Transverse colon (tissue), 4 donors: Measurements from ENCODE around the gene PCDHGA9. TPM values are rescaled to one million over a fixed set of nuclear protein-coding genes. Genes with fewer than 3 reads are reported as not detected.
"Not testable (repeated sequence)": the region's sequence is repeated elsewhere in the genome, so short reads cannot be mapped to it uniquely, and the experiment has no call there.

Experiments
- DNase-seq: peaks from one replicate; pipeline ENCODE4 v3.0.0-alpha.2; 2019
- H3K27ac ChIP-seq, 4 donors: fragments of 200-600 bp; sonication (generic); 2 replicates each; pipeline ENCODE4 v1.5.1; 2016 to 2018; ENCODE audit warnings: inconsistent platforms in 4 of 4
- H3K27me3 ChIP-seq: fragments of 200-600 bp; sonication (generic); 2 replicates; pipeline ENCODE4 v1.5.1; 2017; ENCODE audit warnings: inconsistent platforms
- H3K36me3 ChIP-seq, 4 donors: fragments of 200-600 bp; sonication (generic); 2 replicates each; pipeline ENCODE4 v1.5.1; 2017 to 2019; ENCODE audit warnings: inconsistent platforms in 4 of 4
- H3K4me1 ChIP-seq, 4 donors: fragments of 200-600 bp; sonication (generic); 2 replicates each; pipeline ENCODE4 v1.5.1; 2017 to 2020; ENCODE audit warnings: inconsistent platforms in 4 of 4
- H3K4me3 ChIP-seq, 4 donors: fragments of 200-600 bp; sonication (generic); 1 replicate in 1 of 4; 2 replicates in 3 of 4; pipeline versions ENCODE4 v1.5.1 to v1.6.1; 2017 to 2019; ENCODE audit warnings: inconsistent platforms in 4 of 4
- H3K9me3 ChIP-seq, 2 donors: fragments of 200-600 bp; sonication (generic); 2 replicates each; pipeline ENCODE4 v1.5.1; 2017 to 2019; ENCODE audit warnings: inconsistent platforms in 2 of 2
- EP300 ChIP-seq: sonication (generic); formaldehyde crosslinking; IDR thresholded peaks from one replicate; pipeline ENCODE4 v1.6.1; 2017; ENCODE audit warnings: antibody characterized with exemption, low read depth
- POLR2A ChIP-seq: fragments of 450-650 bp; IDR thresholded peaks from one replicate; pipeline ENCODE4 v1.6.1; 2016; ENCODE audit warnings: antibody characterized with exemption, mild to moderate bottlenecking, moderate library complexity
- POLR2AphosphoS5 ChIP-seq, 3 donors: sonication (generic); formaldehyde crosslinking; IDR thresholded peaks; one replicate each; pipeline ENCODE4 v1.6.1; 2016; ENCODE audit warnings: antibody characterized with exemption in 3 of 3
- WGBS, 2 donors: methylation state at CpG; one replicate each; pipeline ENCODE4 v1.1.5; 2018; ENCODE audit warnings: low coverage in 1 of 2; 5-methylcytosine and 5-hydroxymethylcytosine counted together
- in situ Hi-C, 4 donors: fragments of 200-750 bp; cut with MboI; loops; one replicate each; pipeline versions ENCODE4 v1.15.0 to v1.15.1; 2017; ENCODE audit warnings: low sequenced_read_pairs in 3 of 4, low pct_ligation_motif_present in 1 of 4, low pct_unique_long_range_greater_than_20kb in 1 of 4
- intact Hi-C: fragments of 100-400 bp; cut with DNase I; formaldehyde crosslinking; loops from one replicate; pipeline ENCODE4 v1.15.1; 2023; ENCODE audit warnings: low total_unique reads
- total RNA-seq, 4 donors: library from RNA; depleted of rRNA; stranded (reverse); fragments of >200 nt; gene quantifications; one replicate each; pipeline ENCODE4 v1.1.0, GENCODE V29; 2016
- TF ChIP-seq, protein P1 (sequence below), 5 experiments: fragments of 200-600 bp in 3 of 5; fragments of 450-650 bp in 2 of 5; sonication (generic) in 3 of 5; IDR thresholded peaks; 1 replicate in 2 of 5; 2 replicates in 3 of 5; pipeline ENCODE4 v1.5.1; 2016 to 2017; ENCODE audit warnings: antibody characterized with exemption in 5 of 5, inconsistent platforms in 3 of 5, mild to moderate bottlenecking in 2 of 5, moderate library complexity in 1 of 5

The PCDHGA9 gene
- total RNA-seq, 4 donors from 2014 or later, result 1.2 to 4.6 (median 3.4) TPM

DNA sequence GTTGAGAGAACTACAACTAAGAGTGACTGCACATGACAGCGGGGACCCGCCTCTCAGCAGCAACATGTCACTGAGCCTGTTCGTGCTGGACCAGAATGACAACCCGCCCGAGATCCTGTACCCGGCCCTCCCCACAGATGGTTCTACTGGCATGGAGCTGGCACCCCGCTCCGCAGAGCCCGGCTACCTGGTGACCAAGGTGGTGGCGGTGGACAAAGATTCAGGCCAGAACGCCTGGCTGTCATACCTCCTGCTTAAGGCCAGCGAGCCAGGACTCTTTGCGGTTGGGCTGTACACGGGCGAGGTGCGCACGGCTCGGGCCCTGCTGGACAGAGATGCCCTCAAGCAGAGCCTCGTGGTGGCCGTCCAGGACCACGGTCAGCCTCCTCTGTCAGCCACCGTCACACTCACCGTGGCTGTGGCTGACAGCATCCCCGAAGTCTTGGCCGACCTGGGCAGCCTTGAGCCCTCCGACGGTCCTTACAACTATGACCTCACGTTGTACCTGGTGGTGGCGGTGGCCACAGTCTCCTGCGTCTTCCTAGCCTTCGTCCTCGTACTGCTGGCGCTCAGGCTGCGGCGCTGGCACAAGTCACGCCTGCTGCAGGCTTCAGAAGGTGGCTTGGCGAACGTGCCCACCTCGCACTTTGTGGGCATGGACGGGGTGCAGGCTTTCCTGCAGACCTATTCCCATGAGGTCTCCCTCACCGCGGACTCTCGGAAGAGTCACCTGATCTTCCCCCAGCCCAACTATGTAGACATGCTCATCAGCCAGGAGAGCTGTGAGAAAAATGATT, 17.9 kb upstream of the PCDHGA9 start:
- TF ChIP-seq EP300, result no peak
- no peak for TF ChIP-seq POLR2AphosphoS5 (IDR thresholded peaks at IDR 0.05)
- TF ChIP-seq, protein P1, sequence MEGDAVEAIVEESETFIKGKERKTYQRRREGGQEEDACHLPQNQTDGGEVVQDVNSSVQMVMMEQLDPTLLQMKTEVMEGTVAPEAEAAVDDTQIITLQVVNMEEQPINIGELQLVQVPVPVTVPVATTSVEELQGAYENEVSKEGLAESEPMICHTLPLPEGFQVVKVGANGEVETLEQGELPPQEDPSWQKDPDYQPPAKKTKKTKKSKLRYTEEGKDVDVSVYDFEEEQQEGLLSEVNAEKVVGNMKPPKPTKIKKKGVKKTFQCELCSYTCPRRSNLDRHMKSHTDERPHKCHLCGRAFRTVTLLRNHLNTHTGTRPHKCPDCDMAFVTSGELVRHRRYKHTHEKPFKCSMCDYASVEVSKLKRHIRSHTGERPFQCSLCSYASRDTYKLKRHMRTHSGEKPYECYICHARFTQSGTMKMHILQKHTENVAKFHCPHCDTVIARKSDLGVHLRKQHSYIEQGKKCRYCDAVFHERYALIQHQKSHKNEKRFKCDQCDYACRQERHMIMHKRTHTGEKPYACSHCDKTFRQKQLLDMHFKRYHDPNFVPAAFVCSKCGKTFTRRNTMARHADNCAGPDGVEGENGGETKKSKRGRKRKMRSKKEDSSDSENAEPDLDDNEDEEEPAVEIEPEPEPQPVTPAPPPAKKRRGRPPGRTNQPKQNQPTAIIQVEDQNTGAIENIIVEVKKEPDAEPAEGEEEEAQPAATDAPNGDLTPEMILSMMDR (IDR thresholded peaks at IDR 0.05), result no peak
- TF ChIP-seq POLR2A, result no peak
- intact Hi-C loops (no loop called here), in situ Hi-C loops (loop anchor here in 1 of 4 donors (25.0 kb wide), 1 partner anchor 172 kb away; the partner anchor contains the start of genes PCDHB12, PCDHB13 and PCDHB14)
- Histone ChIP-seq H3K4me1 (no peaks in the 10 kb centered on the region), H3K4me3 (no peak overlapping the region), H3K27me3 (peaks cover 13% of the 10 kb centered on the region), H3K27ac (no peak overlapping the region), H3K9me3 (peaks cover 64 to 84% of the 10 kb centered on the region in 2 donors), H3K36me3 (no peaks in the 10 kb centered on the region)
- 70 to 76% methylated on average over 2 to 42 of the region's 43 CpGs for WGBS, 2 donors
- no peak for DNase-seq

GRCh38 chr5:141387557-141388311, 14.8 kb upstream of the PCDHGA9 start, which contains the start of gene PCDHGB4:
PCDHGB4 (plus strand) TSS chr5:141387698; CDS start chr5:141387885, 187 bp downstream.
- Histone ChIP-seq H3K9me3 (peaks cover 74 to 89% of the 10 kb centered on the region in 2 donors), H3K4me3 (peak within 1 kb of the TSS in 1 of 4 donors; percentile 21)
- intact Hi-C loops, DNase-seq, H3K27me3 ChIP-seq, H3K36me3 ChIP-seq, H3K27ac ChIP-seq, H3K4me1 ChIP-seq: not testable (repeated sequence)
- TF ChIP-seq, protein P1 (IDR thresholded peaks at IDR 0.05), result peak in 1 of 5 experiments; percentile 6
- WGBS, 2 donors, result 43 to 44% methylated on average over 10 to 23 of the region's 40 CpGs
- in situ Hi-C loops, result loop anchor here in 1 of 4 donors (25.0 kb wide), 1 partner anchor 175 kb away; the partner anchor contains the start of genes PCDHB12, PCDHB13 and PCDHB14

GRCh38 chr5:141388661-141389060, 13.9 kb upstream of the PCDHGA9 start:
- H3K36me3 ChIP-seq, result no peaks in the 10 kb centered on the region
- TF ChIP-seq POLR2AphosphoS5 (IDR thresholded peaks at IDR 0.05) (no peak), POLR2A (no peak), EP300 (no peak)
- TF ChIP-seq, protein P1 (IDR thresholded peaks at IDR 0.05), result no peak
- DNase-seq, result no peak
- in situ Hi-C loops (loop anchor here in 1 of 4 donors (25.0 kb wide), 1 partner anchor 176 kb away; the partner anchor contains the start of genes PCDHB12, PCDHB13 and PCDHB14), intact Hi-C loops (no loop called here)
- H3K4me3 ChIP-seq, result no peak overlapping the region
- peaks cover 8% of the 10 kb centered on the region for H3K27me3 ChIP-seq
- no peaks in the 10 kb centered on the region for H3K4me1 ChIP-seq
- WGBS, 2 donors, result 66 to 71% methylated on average over 6 to 10 of the region's 10 CpGs
- no peak overlapping the region for H3K27ac ChIP-seq
- H3K9me3 ChIP-seq, result peaks cover 76 to 89% of the 10 kb centered on the region in 2 donors
